Measurements from ENCODE around the gene BSN. TPM values are rescaled to one million over a fixed set of nuclear protein-coding genes. Genes with fewer than 3 reads are reported as not detected.

The BSN gene
- total RNA-seq, 2 experiments from 2014 or later: 0.12 to 0.20 TPM

GRCh38 chr3:49719214-49719884 lies 165.1 kb downstream of the BSN start, which contains the start of gene AMIGO3:
TSS of gene AMIGO3 (minus strand) at chr3:49719684. CDS start at chr3:49719465, 219 bp downstream.
- intact Hi-C loops (cut with micrococcal nuclease): loop anchor here (1.0 to 2.0 kb wide), 3 partner anchors 67 to 185 kb away; partner anchors contain the start of gene IP6K1
- no peaks in the 10 kb centered on the region for H3K9me3 Mint-ChIP-seq
- peak within 1 kb of the TSS; percentile 24 for H3K27ac Mint-ChIP-seq
- H3K27me3 Mint-ChIP-seq (ENCODE audit: low read depth): no peaks in the 10 kb centered on the region
- H3K4me1 Mint-ChIP-seq (ENCODE audit: low read depth): peaks cover 33% of the 10 kb centered on the region
- DNase-seq: peak; percentile 92
- H3K4me3 Mint-ChIP-seq: peak within 1 kb of the TSS; percentile 76
- H3K36me3 Mint-ChIP-seq (ENCODE audit: low read depth): peaks cover 10% of the 10 kb centered on the region
- CTCF ChIA-PET: interaction anchor here (0.5 to 2.5 kb wide), 5 partner anchors 8 to 179 kb away, joined by 3 to 7 read pairs (median 4); no protein-coding TSS in a partner anchor

Other genes with a start within 250 kb of the BSN start
- gene USP4, start 214.4 kb upstream of the BSN start, total RNA-seq: 10 to 100 TPM; 68.0 to 69.7 TPM
- 100 to 1,000 TPM; 198 to 202 TPM for gene GPX1, start 196.1 kb upstream of the BSN start, total RNA-seq
- 100 to 1,000 TPM; 463 to 491 TPM for gene RHOA, start 142.5 kb upstream of the BSN start, total RNA-seq
- gene TCTA, start 142.1 kb upstream of the BSN start, total RNA-seq: 1 to 10 TPM; 9.4 to 9.5 TPM
- 1 to 10 TPM; 2.5 to 2.7 TPM for gene AMT, start 132.0 kb upstream of the BSN start, total RNA-seq
- 10 to 100 TPM in 1 of 2 experiments, 1 to 10 TPM in 1; 9.1 to 10.1 TPM for gene NICN1, start 125.2 kb upstream of the BSN start, total RNA-seq
- 1 to 10 TPM; 6.9 to 8.2 TPM for gene DAG1, start 84.2 kb upstream of the BSN start, total RNA-seq
- gene APEH, start 119.9 kb downstream of the BSN start, total RNA-seq: 100 to 1,000 TPM; 120 to 122 TPM
- gene MST1, start 135.0 kb downstream of the BSN start, total RNA-seq: 10 to 100 TPM; 10.7 to 13.1 TPM
- gene RNF123, start 135.1 kb downstream of the BSN start, total RNA-seq: 10 to 100 TPM; 20.3 to 21.5 TPM
- not detected for gene AMIGO3, start 165.2 kb downstream of the BSN start, total RNA-seq
- gene GMPPB, start 169.5 kb downstream of the BSN start, total RNA-seq: 10 to 100 TPM; 25.6 to 27.4 TPM
- gene IP6K1, start 232.1 kb downstream of the BSN start, total RNA-seq: 10 to 100 TPM; 18.3 to 20.3 TPM
- not detected for gene CDHR4, start 245.4 kb downstream of the BSN start, total RNA-seq
- gene INKA1, start 248.8 kb downstream of the BSN start, total RNA-seq: under 1 TPM; 0.33 to 0.37 TPM

All from activated naive CD4-positive, alpha-beta T cell treated with anti-CD3 and anti-CD28 coated beads for 36 hours (primary cell).